NCI-H345 treated with DMSO at 0.1 percent for 48 hours (cell line): Measurements from ENCODE around the gene SLC12A1.
A peak's percentile ranks its signal among the peaks of the same experiment; 100 is the strongest.
"Not testable (repeated sequence)": the region's sequence is repeated elsewhere in the genome, so short reads cannot be mapped to it uniquely, and the experiment has no call there.

Experiments used
- DNase-seq: peaks from one replicate; lab custom pipeline; 2025; ENCODE audit not compliant: unreplicated experiment; lab: John Stamatoyannopoulos, UW

SLC12A1 gene

GRCh38 chr15:48306639-48307038 lies 100.5 kb downstream of the SLC12A1 start:
- DNase-seq: no peak

DNA sequence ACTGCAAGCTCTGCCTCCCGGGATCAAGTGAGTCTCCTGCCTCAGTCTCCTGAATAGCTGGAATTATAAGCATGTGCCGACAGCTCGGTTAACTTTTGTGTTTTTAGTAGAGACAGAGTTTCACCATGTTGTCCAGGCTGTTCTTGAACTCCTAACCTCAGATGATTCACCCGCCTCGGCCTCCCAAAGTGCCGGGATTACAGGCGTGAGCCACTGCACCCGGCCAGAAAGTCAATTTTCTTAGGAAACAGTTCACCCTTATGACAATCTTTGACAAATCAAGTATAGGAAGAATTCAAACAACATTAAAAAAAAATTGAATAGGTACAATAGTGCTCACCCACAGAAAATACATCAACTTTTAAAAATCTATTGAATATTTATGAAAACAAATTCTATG lies 101.5 kb downstream of the SLC12A1 start:
- DNase-seq: no peak

DNA sequence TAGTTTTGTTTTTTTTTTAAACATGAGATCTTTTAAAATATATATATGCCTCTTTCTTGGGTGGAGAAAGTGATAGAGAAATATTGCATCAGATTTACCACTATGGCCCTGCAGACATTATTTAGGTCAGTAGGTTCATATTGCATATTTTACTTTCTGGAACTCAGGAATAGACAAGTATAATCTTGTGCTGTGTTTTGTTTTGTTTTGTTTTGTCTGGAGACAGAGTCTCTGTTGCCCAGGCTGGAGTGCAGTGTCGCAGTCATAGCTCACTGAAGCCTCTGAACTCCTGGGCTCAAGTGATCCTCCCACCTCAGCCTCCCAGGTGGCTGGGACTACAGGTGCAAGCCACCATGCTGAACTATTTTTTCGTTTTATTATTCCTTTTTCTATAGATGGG lies 103.6 kb downstream of the SLC12A1 start:
- no peak for DNase-seq

- DNase-seq: no peak
Measured at GRCh38 chr15:48313216-48313615, 107.1 kb downstream of the SLC12A1 start.

- no peak for DNase-seq
Measured at GRCh38 chr15:48315041-48315440, 108.9 kb downstream of the SLC12A1 start.

- no peak for DNase-seq
Measured at GRCh38 chr15:48317221-48317620, 111.1 kb downstream of the SLC12A1 start.

- DNase-seq: no peak
Measured at GRCh38 chr15:48318131-48318530, 112.0 kb downstream of the SLC12A1 start.

GRCh38 chr15:48323294-48323693 lies 117.2 kb downstream of the SLC12A1 start:
- no peak for DNase-seq

GRCh38 chr15:48324949-48325348 lies 118.8 kb downstream of the SLC12A1 start:
- DNase-seq: peak; percentile 14

DNA sequence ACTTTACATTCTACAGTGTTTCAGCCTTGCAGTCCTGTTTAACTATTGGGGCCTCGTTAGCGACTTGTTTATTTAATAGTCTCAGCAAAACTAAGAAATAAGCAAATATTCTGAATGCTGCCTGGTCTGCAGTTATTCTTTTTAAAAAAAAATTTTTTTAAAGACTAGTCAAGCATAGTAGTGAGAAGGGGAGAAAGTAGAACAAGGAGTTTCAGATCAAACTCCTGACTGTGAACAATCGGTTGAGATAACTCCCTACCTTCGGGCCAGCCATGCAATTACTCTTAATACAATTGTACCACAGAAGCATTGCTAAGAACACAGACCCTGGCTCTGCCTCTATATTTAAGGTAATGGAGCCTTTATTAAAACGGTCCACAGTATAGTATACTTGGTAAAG lies 119.3 kb downstream of the SLC12A1 start:
- no peak for DNase-seq

- not testable (repeated sequence) for DNase-seq
Measured at GRCh38 chr15:48326180-48326579, 120.1 kb downstream of the SLC12A1 start.

- DNase-seq: no peak
Measured at GRCh38 chr15:48330105-48330785, 124.1 kb downstream of the SLC12A1 start.

GRCh38 chr15:48330855-48331795 lies 125.0 kb downstream of the SLC12A1 start, which contains the start of gene DUT:
TSS of gene DUT (plus strand) at chr15:48331429. CDS start at chr15:48331516, 87 bp downstream.
- DNase-seq: peak; percentile 17

- peak; percentile 46 for DNase-seq
Measured at GRCh38 chr15:48331796-48332641, 125.9 kb downstream of the SLC12A1 start.

- DNase-seq: no peak
Measured at GRCh38 chr15:48332642-48333034, 126.5 kb downstream of the SLC12A1 start.

- no peak for DNase-seq
Measured at GRCh38 chr15:48333540-48333939, 127.4 kb downstream of the SLC12A1 start.

DNA sequence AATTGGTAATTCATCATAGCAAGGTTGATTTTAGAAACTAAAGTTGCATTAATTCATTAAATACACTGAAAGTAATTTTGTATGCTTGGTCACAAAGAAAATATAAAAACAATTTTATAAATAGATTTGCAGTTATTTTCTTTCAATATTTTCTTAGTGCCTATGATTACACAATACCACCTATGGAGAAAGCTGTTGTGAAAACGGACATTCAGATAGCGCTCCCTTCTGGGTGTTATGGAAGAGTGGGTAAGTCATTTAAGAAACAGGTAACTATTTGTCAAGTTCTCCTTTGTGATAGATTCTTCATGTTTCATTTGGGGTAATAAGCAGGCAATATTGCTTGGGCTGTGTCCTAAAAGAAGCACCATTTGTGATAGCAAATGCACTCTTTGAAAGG lies 128.2 kb downstream of the SLC12A1 start:
- DNase-seq: no peak

GRCh38 chr15:48336940-48337339 lies 130.8 kb downstream of the SLC12A1 start:
- DNase-seq: no peak

- no peak for DNase-seq
Measured at GRCh38 chr15:48337607-48338006, 131.5 kb downstream of the SLC12A1 start.

GRCh38 chr15:48340111-48340510 lies 134.0 kb downstream of the SLC12A1 start:
- no peak for DNase-seq

DNA sequence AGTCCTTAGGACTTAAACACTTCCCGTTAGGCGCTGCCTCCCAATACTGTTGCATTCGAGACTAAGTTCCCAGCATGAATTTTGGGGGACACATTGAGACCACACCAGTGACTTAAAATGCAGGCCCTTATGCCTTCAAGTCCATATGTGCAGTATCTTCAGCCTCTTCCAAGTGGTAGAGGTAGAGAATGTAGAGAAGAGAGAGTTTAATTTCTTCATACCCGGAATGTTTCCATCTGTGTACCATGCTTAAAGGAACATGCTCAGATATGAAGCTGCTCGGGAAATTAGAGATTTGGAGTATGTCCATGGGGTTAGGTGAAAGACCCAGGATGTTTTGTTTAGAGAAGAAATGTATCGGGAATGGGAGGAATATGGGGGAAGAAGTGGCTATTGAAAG lies 137.8 kb downstream of the SLC12A1 start:
- DNase-seq: no peak
